Endothelial cell (in vitro differentiated cells): ENCODE measurements around the gene ASB2. TPM values are rescaled to one million over a fixed set of nuclear protein-coding genes. Genes with fewer than 3 reads are reported as not detected.

Experiments
- DNase-seq: peaks from one replicate; pipeline ENCODE4 v3.0.0; 2021; ENCODE audit warnings: low spot score
- H3K27ac Mint-ChIP-seq: one replicate; pipeline ENCODE4 v1.8.0; 2021; ENCODE audit warnings: mixed read lengths, inconsistent platforms; ENCODE audit not compliant: unreplicated experiment
- H3K27me3 Mint-ChIP-seq: one replicate; pipeline ENCODE4 v1.8.0; 2021; ENCODE audit warnings: mild to moderate bottlenecking, moderate library complexity, mixed read lengths, inconsistent platforms; ENCODE audit not compliant: unreplicated experiment
- H3K36me3 Mint-ChIP-seq: one replicate; pipeline ENCODE4 v1.8.0; 2021; ENCODE audit warnings: mild to moderate bottlenecking, low read depth, mixed read lengths, inconsistent platforms; ENCODE audit not compliant: unreplicated experiment
- H3K4me1 Mint-ChIP-seq: one replicate; pipeline ENCODE4 v1.8.0; 2021; ENCODE audit warnings: mild to moderate bottlenecking, mixed read lengths, inconsistent platforms; ENCODE audit not compliant: unreplicated experiment
- H3K4me3 Mint-ChIP-seq: one replicate; pipeline ENCODE4 v1.8.0; 2021; ENCODE audit warnings: mild to moderate bottlenecking, mixed read lengths, inconsistent platforms; ENCODE audit not compliant: unreplicated experiment
- H3K9me3 Mint-ChIP-seq: one replicate; pipeline ENCODE4 v1.8.0; 2021; ENCODE audit warnings: mixed read lengths, inconsistent platforms; ENCODE audit not compliant: unreplicated experiment
- total RNA-seq: library from RNA; stranded (reverse); fragmentation: NEBNext Ultra II Directional; extraction: Animal tissue kit (Norgen Biotek cat#: 25700); gene quantifications from one replicate; pipeline ENCODE4 v1.2.1, GENCODE V29; 2021; ENCODE audit not compliant: unreplicated experiment
- TF ChIP-seq, protein P1 (sequence below): fragments of 200-600 bp; sonication (generic); IDR thresholded peaks from one replicate; pipeline ENCODE4 v1.5.0; 2021; ENCODE audit warnings: antibody characterized with exemption; ENCODE audit not compliant: unreplicated experiment

Gene ASB2
- total RNA-seq, 1 donor from 2014 or later, result not detected

DNA sequence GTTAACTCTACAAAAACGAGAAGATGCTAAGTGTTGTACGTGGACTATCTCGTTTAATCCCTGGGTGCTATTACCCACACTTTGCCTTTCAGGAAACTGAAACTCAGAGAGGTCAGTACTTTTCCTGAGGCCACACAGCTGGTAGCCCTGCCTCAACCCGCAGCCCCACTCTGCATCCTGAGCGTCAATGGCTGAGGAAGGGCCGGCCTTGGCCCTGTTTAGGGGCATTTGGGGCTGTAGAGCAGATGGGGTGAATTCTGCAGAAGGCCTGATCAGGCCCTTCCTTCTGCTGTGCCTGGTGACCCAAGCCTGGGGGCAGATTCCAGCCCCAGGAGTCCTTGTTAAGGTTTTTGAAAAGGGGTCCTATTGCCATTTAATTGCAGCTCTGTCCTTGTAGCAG lies 17.0 kb upstream of the ASB2 start:
- Mint-ChIP-seq H3K9me3 (no peaks in the 10 kb centered on the region), H3K27ac (no peak overlapping the region), H3K4me1 (peaks cover 5% of the 10 kb centered on the region), H3K36me3 (no peaks in the 10 kb centered on the region), H3K4me3 (no peak overlapping the region), H3K27me3 (peaks cover 3% of the 10 kb centered on the region)
- TF ChIP-seq, protein P1, sequence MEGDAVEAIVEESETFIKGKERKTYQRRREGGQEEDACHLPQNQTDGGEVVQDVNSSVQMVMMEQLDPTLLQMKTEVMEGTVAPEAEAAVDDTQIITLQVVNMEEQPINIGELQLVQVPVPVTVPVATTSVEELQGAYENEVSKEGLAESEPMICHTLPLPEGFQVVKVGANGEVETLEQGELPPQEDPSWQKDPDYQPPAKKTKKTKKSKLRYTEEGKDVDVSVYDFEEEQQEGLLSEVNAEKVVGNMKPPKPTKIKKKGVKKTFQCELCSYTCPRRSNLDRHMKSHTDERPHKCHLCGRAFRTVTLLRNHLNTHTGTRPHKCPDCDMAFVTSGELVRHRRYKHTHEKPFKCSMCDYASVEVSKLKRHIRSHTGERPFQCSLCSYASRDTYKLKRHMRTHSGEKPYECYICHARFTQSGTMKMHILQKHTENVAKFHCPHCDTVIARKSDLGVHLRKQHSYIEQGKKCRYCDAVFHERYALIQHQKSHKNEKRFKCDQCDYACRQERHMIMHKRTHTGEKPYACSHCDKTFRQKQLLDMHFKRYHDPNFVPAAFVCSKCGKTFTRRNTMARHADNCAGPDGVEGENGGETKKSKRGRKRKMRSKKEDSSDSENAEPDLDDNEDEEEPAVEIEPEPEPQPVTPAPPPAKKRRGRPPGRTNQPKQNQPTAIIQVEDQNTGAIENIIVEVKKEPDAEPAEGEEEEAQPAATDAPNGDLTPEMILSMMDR, result no peak
- no peak for DNase-seq

- Mint-ChIP-seq H3K27me3 (peaks cover 6% of the 10 kb centered on the region), H3K27ac (no peak overlapping the region)
- TF ChIP-seq, protein P1, result no peak
Observed at GRCh38 chr14:93991649-93992048, 15.3 kb upstream of the ASB2 start.

DNA sequence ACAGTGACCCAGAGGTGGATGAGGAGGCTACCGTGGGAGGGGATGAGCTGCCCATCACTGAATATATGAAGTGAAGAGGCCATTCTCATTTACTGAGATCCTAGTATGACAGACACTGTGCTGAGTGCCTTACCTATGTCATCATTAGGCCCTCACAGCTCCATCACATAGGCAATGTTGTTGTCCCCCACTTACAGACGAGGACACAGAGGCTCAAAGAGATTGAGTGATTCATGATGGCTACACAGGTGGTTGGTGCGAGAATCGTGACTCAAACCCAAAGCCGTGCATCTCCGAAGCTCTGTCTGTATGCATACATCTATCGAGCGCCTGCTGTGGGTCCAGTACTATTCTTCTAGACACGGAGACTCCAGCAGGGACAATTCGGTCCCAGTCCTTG lies 14.8 kb upstream of the ASB2 start:
- Mint-ChIP-seq H3K4me3 (no peak overlapping the region), H3K27ac (no peak overlapping the region), H3K36me3 (no peaks in the 10 kb centered on the region), H3K9me3 (no peaks in the 10 kb centered on the region), H3K4me1 (peaks cover 5% of the 10 kb centered on the region), H3K27me3 (peaks cover 6% of the 10 kb centered on the region)
- TF ChIP-seq, protein P1, result no peak
- no peak for DNase-seq

More at GRCh38 chr14:93991649-93992048, 15.3 kb upstream of the ASB2 start:
- H3K4me1 Mint-ChIP-seq, result peaks cover 5% of the 10 kb centered on the region
- no peaks in the 10 kb centered on the region for H3K36me3 Mint-ChIP-seq
- H3K4me3 Mint-ChIP-seq, result no peak overlapping the region
- H3K9me3 Mint-ChIP-seq, result no peaks in the 10 kb centered on the region
- DNase-seq, result no peak

DNA sequence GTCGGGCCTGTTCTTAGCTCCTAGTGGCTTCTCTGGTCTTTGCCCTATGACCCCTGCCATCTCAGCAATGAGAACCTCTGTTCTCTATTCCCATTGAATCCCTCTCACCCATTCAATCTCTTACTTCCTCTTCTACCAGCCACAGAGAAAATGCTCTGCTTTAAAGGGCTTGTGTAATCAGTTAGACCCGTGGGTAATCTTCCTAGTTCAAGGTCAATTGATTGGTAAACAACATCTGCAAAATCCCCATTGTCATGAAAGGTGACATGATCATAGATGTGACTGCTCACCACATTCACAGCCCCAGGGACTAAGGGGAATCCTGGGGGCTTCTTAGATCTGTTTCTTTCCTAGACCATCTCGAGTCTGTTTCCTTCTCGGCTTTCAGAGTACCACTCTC lies 13.6 kb upstream of the ASB2 start:
- no peaks in the 10 kb centered on the region for H3K36me3 Mint-ChIP-seq
- H3K9me3 Mint-ChIP-seq, result no peaks in the 10 kb centered on the region
- no peak overlapping the region for H3K4me3 Mint-ChIP-seq
- H3K27ac Mint-ChIP-seq, result no peak overlapping the region
- no peak for DNase-seq
- peaks cover 5% of the 10 kb centered on the region for H3K4me1 Mint-ChIP-seq
- TF ChIP-seq, protein P1, result no peak
- H3K27me3 Mint-ChIP-seq, result peaks cover 6% of the 10 kb centered on the region

DNA sequence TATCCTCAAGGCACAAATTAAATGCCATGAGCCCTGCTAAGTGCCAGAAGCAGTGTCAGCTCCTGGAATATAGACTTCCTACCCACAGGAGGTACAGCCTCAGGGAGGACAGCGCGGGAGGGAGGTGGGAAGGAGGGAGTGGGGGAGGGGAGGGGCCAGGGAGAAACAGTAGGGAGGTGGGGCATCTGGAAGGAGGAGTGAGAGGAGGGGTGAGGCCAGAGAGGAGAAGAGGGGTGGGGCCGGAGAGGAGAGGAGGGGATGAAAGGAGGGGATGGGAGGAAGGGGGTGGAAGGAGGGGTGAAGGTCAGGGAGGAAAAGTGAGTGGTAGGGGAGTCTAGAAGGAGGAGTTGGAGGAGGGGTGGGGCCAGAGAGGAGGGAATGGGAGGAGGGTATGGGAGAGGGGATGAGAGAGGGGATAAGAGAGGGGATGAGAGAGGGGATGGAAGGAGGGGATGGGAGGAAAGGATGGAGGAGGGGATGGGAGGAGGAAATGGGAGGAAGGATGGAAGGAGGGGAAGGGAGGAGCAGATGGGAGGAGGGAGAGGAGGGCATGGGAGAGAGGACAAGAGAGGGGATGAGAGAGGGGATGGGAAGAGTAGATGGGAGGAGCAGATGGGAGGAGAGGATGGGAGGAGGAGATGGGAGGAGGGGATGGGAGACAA lies 11.6 kb upstream of the ASB2 start:
- H3K36me3 Mint-ChIP-seq, result no peaks in the 10 kb centered on the region
- peaks cover 6% of the 10 kb centered on the region for H3K27me3 Mint-ChIP-seq
- H3K4me3 Mint-ChIP-seq, result no peak overlapping the region
- H3K4me1 Mint-ChIP-seq, result peaks cover 15% of the 10 kb centered on the region
- no peak for DNase-seq
- no peak overlapping the region for H3K27ac Mint-ChIP-seq
- TF ChIP-seq, protein P1, result no peak
- no peaks in the 10 kb centered on the region for H3K9me3 Mint-ChIP-seq
